ENCODE results near the gene NRXN3.

DNA sequence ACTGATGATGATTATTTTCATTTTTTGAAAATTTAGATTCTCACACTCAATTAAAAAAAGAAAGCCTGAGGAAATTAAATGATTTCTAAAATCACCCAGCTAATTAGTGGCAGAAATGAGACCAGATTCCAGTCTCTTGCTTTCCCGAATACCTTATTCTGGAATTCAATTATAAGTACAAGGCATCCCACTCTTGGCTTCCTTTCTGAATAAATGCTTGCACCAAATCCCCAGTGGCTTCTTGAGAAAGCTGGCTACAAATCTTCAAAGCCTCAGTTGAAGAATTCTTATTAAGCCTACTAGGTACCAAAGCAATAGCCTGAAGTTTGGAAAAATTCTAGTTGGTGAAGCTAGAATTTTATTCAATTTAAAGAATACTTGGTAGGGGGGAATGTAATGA is 1564.5 kb downstream of the NRXN3 start:
- TF ChIP-seq, protein P1, sequence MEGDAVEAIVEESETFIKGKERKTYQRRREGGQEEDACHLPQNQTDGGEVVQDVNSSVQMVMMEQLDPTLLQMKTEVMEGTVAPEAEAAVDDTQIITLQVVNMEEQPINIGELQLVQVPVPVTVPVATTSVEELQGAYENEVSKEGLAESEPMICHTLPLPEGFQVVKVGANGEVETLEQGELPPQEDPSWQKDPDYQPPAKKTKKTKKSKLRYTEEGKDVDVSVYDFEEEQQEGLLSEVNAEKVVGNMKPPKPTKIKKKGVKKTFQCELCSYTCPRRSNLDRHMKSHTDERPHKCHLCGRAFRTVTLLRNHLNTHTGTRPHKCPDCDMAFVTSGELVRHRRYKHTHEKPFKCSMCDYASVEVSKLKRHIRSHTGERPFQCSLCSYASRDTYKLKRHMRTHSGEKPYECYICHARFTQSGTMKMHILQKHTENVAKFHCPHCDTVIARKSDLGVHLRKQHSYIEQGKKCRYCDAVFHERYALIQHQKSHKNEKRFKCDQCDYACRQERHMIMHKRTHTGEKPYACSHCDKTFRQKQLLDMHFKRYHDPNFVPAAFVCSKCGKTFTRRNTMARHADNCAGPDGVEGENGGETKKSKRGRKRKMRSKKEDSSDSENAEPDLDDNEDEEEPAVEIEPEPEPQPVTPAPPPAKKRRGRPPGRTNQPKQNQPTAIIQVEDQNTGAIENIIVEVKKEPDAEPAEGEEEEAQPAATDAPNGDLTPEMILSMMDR (conservative IDR thresholded peaks at IDR 0.05; ENCODE audit: low read length) = no peak
- TF ChIP-seq EZH2phosphoT487 (IDR thresholded peaks at IDR 0.05; ENCODE audit: borderline replicate concordance, low read depth, low read length) = no peak
